Stimulated activated CD4-positive, alpha-beta T cell treated with anti-CD3 and anti-CD28 coated beads, Interleukin-12 subunit alpha, Interleukin-12 subunit beta, amount 100 ng/mL, for 48 hours (primary cell): ENCODE results near the gene BPIFA2.
"Not testable (repeated sequence)": the region's sequence is repeated elsewhere in the genome, so short reads cannot be mapped to it uniquely, and the experiment has no call there.

Experiments
- DNase-seq, 3 donors: peaks; one replicate each; pipeline ENCODE4 v3.0.0-alpha.2; 2020; ENCODE audit warnings: low read depth in 2 of 3, low spot score in 1 of 3

BPIFA2 gene

DNA sequence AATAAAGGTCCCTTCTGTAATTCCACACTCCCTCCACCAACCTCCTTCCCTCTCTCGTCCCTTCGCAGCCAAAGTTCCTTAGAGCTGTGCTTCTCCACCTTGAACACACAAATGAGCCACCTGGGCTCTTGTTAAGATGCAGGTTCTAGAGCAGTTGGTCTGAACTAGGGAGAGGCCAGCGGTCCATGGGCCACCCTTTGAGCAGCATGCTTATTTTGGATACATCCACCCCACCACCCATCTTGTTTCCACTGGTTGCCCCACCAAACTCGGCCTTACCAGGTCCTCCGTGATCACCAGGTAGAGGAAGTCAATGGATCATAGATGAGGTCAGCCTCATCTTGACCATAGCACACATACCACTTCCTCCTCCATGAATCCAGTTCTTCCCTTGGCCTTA lies 7.3 kb upstream of the BPIFA2 start:
- DNase-seq, result no peak

DNA sequence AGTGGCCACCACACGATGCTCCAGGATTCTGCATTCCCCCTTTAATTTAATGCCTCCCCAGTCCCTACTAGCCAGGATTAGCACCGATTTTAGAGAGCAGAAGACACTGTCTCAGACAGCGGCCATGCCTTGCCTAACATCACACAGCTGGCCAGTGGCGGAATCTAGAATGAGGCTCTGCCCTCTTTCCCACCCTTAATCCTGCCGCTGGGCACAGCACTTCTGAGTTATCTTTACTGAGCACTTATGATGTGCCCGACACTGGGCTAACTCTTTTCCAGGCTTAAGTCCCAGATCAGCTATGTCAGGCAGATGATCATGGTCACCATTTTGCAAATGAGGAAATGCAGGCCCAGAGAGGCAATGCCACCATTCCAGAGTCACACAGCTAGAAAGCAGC lies 5.6 kb upstream of the BPIFA2 start:
- no peak for DNase-seq

- DNase-seq, result no peak
These were observed 5.2 kb upstream of the BPIFA2 start for GRCh38 chr20:33162753-33163152.

DNA sequence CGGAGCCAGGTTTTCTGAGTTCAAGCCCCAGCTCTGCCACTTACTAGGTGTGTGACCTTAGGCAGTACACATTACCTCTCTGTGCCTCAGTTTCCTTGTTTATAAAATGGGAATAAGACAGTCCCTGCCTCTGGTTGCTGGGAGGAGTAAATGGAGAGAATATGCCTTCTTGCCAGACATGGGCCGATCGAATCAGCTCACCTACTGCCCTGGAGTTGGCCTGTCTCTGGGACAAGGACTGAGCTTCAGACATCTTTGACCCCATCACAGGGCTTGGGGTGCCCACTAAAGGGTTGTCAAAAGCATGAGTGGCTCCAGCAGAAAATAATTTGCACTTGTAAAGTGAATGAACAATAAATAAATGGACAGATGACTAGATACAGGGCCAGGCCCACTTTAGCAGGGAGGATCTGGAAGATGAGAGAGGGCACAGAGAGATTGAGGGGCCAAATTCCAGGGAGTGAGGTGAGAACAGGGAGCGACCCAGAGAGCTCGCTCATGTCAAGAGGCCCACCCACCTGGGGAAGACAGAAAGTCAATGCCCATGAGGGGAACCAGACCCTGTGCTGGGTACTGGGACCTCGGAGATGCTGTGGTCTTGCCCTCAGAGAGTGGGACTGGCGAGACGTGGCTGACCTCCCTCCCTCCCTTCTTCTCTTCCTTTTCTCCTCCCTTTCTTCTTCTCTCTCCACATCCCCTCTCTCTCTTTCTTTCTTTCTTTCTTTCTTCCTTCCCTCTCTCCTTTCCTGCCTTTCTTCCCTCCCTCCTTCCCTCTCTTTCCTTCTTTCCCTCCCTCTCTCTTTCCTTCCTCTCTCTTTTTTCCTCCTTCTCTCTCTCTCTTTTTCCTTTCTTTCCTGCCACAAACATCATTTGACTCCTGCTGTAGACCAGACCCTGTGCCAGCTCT lies 3.9 kb upstream of the BPIFA2 start:
- no peak for DNase-seq

DNA sequence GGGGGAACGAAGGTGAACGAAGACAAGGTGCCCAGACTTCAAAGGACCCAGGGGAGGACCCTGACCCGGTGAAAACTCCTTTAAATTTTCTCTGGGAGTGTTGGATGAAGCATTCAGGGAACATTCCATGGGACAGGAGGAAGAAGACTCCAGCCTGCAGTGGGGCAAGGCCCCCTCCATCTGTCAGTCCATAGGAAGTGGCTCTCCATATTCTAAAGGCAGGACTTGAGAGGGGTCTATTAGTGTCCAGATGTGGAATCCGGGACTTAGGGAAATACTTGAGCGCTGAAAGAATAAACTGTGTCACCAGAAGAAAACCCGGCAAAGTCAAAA lies 3.2 kb upstream of the BPIFA2 start:
- DNase-seq, result no peak

DNA sequence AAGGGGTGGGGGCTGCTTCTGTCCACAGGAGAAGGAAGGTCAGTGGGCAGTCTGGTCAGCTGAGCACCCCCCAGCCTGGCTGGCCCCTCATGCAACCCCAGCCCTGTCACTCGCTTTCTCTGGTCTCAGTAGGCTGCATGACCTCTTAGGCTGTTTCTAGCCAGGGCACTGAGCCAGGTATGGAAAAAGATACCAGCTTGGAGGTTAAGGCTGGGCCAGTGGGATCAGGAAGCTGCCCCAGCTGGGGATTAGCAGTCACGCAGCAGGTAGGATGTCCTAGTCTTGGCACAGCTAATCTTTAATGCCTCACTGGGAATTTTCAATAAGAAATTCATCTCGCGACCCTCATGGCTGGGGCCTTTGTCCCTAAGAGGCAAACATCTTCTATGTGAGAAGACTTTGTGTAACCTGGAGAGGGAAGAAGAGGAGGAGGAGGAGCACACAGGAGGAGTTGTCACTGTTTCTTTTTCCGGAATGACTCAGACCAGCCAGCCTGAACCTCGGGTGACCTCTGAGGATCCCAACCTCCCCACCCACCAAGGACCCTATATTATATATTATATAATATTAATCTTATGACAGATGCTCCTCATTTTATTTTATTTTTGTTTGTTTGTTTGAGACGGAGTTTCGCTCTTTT lies 2.4 kb upstream of the BPIFA2 start:
- no peak for DNase-seq

DNA sequence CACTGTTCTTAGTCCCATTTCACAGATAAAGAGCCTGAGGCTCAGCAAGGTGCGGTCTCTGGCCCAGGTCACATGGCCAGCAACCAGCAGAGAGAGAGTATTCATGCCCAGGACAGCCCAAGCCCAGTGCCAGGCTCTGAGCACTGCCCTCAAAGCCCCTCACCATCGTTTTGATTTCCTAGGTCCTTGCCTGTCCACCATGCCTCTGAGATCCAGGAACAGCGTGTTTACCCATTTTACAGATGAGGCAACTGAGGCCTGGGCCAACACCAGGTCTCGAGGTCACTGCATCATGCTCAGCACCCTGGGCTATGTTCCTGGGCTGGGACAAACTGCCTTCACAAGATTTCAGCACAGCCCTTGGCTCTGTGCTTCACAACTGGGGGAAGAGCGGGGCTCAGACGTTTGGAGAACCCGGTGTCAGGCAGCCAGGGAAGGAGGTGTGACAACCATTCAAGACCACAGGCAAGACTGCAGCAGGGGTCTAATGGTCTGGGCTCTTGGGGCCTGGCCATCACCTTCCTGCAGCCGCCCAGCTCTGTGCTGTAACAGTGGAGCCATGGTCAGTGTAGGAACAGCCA lies 1.3 kb upstream of the BPIFA2 start:
- DNase-seq, result no peak

DNA sequence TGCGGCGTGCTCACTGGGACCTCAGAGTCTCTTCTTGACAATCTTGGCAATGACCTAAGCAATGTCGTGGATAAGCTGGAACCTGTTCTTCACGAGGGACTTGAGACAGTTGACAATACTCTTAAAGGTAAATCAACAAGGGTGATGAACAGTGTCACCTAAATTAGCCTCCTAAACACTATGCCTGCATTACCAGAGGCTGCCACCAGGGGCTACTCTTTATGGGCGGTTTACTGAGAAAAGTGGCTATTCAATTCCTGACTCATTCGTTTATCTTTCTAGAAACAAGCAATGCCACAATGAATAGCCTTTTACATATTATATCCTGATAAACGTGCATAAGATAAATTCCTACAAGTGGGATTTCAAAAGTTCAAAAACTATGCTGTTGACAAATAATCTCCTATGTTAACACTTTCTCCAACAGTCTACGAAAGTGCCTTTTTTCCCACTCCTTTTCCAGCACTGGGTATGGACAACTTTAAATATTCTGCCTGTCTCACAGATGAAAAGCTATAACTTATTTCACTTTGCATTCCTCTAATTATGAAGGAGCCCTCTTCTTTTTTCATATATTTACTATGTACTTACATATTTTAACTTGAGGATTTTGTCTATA lies 1.3 kb downstream of the BPIFA2 start:
- DNase-seq, result peak; percentile 6 to 52 (median 29)

GRCh38 chr20:33172781-33173180 lies 4.8 kb downstream of the BPIFA2 start:
- no peak for DNase-seq

DNA sequence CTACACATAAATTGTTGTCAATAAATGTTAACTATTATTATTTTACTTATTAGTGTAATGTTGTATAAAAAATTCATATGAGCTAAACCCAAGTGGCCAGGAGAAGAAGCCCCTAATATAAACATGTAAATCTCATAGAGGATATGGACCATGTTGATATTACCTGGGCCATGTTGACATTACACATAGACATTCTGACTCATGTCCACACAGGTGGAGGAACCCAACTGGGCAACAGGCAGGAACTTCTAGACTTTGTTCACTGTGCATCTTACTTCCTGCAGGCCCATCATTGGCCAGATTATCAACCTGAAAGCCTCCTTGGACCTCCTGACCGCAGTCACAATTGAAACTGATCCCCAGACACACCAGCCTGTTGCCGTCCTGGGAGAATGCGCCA lies 7.2 kb downstream of the BPIFA2 start:
- DNase-seq, result no peak

- no peak for DNase-seq
These were observed 8.1 kb downstream of the BPIFA2 start for GRCh38 chr20:33176101-33176500.

DNA sequence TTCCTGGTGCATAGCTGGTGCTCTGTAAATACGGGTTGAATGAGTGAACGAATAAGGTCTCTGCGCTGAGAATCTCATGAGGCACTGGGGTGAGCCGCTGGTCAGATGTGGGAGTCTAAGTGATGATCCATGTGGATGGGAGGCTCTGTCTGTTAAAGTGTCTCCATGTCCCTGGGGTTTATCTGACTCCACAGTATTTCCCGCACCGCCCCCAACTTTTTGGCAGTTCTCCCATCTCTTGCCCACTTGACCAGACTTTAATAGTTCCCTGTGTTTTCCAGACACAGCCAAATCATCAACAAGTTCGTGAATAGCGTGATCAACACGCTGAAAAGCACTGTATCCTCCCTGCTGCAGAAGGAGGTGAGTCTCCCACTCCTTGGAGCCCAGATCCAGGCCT lies 9.9 kb downstream of the BPIFA2 start:
- DNase-seq, result no peak

- no peak for DNase-seq
These were observed 10.8 kb downstream of the BPIFA2 start for GRCh38 chr20:33178726-33179125.

DNA sequence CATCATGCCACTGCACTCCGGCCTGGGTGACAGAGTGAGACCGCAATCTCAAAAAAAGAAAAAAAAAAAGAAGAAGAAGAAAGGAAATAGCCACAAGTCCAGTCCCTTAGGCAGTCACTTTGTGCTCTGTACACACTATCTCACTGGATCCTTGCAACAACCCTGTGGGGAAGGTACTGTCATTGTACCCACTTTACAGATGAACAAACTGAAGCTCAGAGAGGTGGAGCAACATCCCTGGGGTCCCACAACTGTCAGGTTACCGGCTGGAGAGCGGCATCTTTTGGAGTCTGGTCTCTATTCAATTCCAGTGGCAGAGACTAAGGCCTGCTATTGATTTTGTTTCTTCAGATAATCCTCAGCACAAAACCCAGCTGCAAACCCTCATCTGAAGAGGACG lies 12.2 kb downstream of the BPIFA2 start:
- DNase-seq, result no peak

DNA sequence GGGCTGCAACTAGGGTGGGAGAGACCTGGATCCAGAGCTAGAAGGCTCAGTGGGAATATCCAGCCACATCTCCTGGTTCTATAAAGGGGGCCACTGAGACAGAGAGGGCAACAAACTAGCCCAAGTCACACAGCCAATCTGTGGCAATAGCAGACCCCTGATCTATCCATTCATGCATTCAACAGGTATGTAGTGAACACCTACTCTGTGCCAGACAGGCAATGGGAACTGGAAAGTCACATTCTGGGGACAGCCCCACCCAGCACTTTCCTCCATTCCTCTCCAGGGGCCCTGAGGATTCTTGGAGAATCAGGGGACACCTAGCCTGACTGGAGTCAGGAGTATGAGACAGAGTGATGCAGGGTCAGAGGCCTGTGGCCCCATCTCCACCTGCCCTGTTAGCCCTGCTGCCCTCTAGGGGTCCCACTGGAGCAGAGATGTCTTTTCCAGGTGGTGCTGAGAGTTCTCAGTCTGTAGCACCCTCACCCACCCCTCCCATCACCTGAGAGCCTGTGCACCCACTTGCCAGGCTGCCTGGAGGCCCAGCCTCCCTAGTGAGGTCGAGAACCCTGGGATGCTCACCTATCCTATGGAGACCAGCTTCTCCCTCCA lies 13.6 kb downstream of the BPIFA2 start:
- DNase-seq, result no peak

- DNase-seq, result no peak
These were observed 15.4 kb downstream of the BPIFA2 start for GRCh38 chr20:33183312-33183711.

- not testable (repeated sequence) for DNase-seq
These were observed 17.2 kb downstream of the BPIFA2 start for GRCh38 chr20:33185031-33185590.

DNA sequence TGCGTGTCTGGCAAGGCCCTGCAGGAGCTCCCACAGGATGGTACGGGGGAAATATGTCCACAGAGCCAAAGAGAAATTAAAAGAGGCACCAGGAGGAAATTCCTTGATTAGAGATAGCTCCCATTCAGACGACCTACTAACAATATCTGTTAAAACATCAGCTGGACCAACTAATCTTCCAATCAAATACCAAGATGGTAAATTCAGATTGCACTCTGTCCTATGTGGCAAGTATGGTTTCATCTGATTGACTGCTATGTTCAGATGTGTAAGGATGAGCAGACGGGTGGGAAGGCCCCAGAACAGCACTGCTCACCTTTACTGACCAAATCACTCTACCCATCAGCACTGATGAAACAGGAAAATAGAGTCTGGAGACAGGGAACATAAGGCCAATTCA lies 19.5 kb downstream of the BPIFA2 start:
- no peak for DNase-seq

DNA sequence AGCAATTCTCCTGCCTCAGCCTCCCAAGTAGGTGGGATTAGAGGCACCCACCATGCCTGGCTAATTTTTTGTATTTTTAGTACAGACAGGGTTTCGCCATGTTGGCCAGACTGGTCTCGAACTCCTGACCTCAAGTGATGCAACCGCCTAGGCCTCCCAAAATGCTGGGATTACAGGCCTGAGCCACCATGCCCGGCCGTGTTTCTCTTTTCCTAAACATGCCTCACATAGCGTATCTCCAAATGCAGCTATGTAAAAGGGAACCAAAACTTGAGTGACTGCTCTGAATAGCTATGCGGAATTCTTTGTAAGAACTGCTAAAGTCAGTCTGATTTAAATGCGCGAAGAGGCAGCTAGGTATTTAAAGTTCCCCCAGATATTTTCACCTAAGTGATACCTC lies 20.5 kb downstream of the BPIFA2 start:
- DNase-seq, result no peak

DNA sequence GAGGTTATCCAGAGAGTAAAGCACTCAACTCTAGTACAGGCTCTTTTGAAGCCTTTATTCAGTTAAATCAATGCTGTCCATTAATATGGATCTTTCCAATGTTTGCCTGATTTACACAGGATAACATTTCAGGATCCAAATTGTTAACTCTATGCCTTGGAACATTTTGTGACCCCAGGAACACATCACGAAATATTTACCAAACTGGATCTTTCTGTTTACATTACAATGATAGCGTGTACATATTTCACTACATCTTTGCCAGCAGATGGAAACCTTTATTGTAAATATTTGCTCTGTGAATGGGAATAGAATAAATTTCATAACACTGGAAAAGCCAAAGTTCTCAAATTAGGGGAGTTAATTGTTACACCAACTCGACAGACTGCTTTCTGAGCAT lies 23.5 kb downstream of the BPIFA2 start:
- DNase-seq, result no peak

DNA sequence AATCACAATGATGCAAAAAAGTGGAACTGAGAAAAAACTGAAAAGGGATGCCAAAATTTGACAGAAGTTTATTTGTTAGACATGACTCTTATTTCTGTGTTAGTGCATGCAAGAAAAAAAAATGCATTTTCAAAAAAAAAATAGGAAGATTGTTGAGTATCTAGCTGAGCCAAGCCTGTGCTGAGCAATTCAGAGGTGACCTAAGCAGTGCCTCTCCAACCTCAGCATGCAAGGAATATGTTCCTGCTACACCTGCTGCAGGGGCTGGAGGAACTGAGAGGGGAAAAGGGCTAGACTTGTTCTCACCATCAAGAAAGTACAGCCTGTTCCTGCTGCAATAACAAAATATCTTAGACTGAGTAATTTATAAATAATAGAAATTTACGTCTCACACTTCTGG lies 24.0 kb downstream of the BPIFA2 start:
- no peak for DNase-seq
